Gastrocnemius medialis (tissue), 4 donors: ENCODE results near the gene HMGB2.

ENCODE experiments used
- CTCF ChIP-seq, 5 experiments: fragments of 450-650 bp in 3 of 5; fragments of 200-600 bp in 2 of 5; sonication (generic) in 2 of 5; IDR thresholded peaks in 4 of 5; conservative IDR thresholded peaks in 1 of 5; 1 replicate in 4 of 5; 2 replicates in 1 of 5; pipeline ENCODE4 v1.5.1; 2016 to 2019; ENCODE audit warnings: antibody characterized with exemption in 5 of 5, mild to moderate bottlenecking in 3 of 5, moderate library complexity in 3 of 5
- POLR2A ChIP-seq, 2 donors: fragments of 450-650 bp; IDR thresholded peaks; one replicate each; pipeline ENCODE4 v1.6.1; 2017; ENCODE audit warnings: antibody characterized with exemption in 2 of 2, mild to moderate bottlenecking in 2 of 2, moderate library complexity in 2 of 2

GRCh38 chr4:173325007-173325736 lies 9.0 kb downstream of the HMGB2 start:
- no peak for TF ChIP-seq CTCF (IDR thresholded peaks at IDR 0.05 in 4 of 5, conservative IDR thresholded peaks at IDR 0.05 in 1 of 5)
- TF ChIP-seq POLR2A (IDR thresholded peaks at IDR 0.05): no peak
